Measurements from ENCODE around the gene NECAB2.

Gene NECAB2

DNA sequence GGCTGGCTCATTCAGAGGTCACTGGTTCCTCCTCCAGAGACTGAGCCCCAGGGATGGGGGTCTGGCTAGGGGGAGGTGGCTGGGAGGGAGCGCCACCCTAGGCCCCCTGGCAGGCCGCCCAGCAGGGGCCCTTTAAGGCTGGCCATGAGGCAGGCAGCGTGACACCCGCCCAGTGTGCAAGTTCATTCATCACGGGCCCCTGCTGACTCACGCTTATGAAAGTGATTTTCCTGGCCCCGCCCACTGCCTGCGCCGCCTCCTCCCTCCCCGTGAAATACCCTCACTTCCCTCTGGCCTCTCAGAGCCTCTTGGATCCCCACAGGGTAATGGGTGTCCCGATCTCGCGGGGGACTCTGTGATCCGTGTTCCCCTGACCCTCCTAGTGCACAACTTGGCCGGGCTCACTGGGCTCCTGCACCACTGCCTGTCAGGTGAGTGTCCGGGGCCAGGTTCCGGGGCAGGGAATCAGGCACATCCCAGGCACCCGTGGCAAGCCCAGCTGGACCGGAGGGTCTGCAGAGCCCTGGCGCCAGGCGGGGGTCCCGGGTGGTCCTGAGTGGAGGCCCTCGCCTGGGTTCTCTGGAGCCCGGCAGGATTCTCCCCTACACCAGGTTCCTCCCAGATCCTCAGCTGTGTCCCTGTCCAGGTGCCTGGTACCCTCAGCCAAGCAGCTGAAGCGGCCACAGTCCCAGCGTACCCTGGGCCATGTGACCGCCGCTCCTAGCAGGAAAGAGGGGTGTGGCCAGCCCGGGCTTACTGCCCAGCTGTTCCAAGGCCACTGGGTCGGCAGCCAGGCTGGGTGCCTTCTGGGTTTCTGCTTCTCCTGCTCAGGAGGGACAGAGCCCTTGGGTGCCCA lies 14.9 kb upstream of the NECAB2 start, which contains the start of gene OSGIN1:
OSGIN1 (plus strand) TSS at position 301 of the 856 bp plus-strand sequence. CDS start 4,432 bp downstream, outside the sequence.
- DNase-seq (ENCODE audit: low read depth in 3 of 3): peak; percentile 68 to 88 (median 76)

DNA sequence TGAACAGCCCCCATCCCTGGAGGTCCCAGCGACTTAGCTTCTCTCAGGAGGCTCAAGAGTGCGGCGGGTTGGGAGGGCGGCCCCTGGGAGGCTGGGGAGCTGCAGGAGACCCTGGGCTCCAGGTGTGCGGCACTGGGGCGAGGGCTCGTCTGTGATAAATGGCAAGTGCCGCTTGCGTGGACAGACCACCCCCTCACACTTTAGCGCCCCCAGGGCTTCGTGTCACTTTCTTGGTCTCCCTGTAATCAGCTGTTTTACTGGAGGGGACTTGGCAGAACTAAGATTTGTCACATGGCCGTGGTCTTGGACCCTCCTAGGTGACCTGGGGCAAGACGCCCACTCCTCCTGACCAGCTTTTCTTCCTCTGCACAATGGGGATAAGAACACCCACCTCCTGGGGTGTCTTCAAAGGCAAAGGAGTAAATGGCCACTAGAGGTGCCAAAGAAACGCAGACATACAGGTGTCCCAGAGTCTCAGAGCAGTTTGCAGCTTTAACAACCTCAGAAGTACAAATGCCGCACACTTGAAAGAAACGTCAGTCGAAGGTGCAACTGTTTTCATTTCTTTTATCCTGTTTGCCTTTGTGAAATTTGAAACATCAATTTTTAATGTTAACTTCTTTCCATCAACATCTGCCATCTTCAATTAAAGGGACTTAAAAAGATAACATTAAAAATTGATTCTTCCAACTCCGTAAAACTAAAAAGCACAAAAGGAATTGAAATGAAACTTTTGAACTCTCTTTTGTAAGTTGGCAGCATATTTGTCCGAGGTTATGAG lies 14.1 kb upstream of the NECAB2 start:
- no peak for DNase-seq (ENCODE audit: low read depth in 3 of 3)

DNA sequence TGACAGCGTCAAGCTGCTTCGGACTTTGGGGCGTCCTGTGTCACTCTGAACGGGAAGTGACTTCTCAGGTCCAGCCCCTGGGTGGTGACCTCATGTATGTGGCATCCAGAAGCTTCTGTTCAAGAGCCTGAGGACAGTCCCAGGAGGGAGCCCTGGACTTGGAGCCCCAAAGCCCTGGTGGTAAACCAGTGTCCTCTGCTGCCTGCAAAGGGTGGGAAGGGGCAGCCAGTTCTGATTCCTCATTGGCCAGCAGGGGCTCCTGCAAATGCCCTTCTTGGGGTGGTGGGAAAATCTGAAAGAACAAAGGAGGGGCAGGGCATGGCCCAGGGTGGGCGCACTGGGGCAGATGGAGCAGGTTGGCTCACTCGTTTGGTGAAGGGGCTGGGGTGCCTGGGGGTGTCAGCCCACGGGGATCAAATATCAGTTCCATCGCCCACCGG lies 13.4 kb upstream of the NECAB2 start:
- no peak for DNase-seq (ENCODE audit: low read depth in 3 of 3)

DNA sequence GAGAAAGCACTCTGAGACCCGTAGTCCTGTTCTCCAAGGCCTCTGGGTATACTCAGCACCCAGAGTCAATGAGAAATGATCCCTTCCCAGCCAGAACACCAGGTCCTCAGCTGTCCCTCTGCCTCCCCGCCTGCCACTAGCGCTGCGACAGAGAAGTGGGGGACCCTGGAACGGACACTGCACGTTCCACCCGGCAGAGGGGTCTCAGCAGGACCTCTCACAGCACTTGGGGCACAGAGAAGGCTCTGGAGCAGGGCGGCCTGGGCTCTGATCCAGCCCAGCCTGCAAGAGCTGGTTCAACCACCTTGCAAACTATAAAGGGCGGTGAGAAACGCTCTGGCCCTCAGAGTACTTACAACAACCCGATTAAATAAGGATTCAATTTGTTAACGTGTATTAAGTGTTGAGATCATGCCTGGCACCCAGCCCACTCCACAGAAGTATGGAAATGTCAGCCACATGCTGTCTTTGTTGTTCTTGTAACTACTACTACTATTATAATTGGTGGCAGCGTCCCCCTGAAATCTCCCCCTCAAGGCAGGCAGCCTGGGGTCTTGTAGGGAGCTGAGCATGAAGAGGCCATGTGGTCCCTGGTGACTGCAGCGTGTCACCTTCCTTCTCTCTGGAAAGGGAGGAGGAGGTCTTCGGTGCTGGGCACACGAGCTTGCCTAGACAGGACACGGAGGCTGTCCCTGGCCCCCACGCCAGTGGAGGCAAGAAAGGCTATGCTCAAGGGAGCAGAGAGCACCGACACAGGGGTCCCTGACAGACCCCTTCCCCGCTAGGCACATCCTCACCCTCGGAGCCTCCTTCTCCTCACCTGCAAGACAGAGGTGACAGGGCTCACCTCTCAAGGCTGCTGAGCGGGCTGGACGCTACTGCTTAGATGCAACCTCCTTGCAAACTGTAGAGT lies 12.6 kb upstream of the NECAB2 start:
- no peak for DNase-seq (ENCODE audit: low read depth in 3 of 3)

DNA sequence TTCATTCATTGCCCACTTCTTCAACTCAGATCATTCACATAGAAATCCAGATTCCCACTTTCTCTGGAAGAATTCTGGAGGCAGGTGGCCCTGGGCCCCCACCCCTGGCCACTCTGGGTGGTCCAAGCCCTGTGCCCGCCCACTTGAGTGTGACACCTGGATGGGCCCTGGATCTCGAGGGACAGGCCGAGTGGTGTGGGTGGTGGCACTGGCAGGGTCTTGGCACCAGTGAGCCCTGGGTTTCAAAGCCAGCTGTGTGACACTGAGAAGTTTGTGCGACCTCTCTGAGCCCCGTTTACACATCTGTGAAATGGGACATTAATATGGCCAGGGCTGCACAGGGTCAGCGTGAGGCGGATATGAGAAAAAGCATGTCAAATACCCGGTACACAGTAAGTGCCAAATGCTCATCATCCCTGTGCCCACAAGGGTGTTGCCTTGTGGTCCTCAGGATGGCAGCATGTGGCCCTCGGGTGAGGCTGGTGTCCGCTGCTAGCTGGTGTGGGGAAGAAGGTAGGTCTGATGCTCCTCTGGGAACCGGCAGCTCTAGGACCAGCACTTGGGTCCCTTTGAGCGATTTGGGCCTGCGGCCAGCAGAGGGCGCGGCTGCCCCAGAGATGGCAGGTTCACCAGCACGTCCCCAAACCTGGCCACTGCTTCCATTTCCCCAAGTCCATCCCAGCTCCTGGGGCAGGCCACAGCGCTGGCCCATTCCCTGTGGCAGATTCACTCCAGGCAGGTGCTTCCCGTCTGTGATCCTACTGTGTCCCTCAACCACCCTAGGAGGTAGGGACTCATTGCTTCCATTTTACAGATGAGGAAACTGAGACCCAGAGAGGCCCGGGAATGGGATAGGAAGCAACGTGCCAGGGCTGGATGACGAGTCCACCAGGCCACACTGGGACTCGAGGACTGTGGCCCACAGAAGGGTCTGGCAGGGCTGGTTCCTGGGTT lies 11.4 kb upstream of the NECAB2 start:
- peak; percentile 44 to 77 (median 49) for DNase-seq (ENCODE audit: low read depth in 3 of 3)

DNA sequence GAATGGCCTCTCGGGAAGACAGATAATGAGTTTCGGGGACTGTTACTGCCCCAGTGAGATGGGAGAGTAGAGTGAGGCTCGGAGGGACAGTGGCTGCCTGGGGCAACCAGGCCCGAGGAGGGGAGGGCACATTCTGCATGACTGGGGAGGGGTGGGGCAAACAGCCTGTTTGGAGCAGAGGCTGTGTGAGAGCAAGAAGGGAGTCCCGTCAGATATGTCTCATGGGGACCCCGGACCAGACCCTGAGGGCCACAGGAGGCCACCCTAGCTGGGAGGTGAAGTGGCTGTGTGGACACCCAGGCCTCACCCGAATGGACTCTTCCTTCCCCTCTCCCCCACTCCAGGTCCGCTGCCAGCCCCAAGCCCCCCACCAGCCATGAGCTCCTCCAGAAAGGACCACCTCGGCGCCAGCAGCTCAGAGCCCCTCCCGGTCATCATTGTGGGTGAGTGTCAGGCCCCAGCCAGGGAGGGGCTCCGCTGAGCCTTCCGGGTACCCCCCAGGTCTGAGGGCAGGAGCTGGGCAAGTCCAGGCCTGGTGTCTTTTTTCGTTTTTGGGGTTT lies 10.7 kb upstream of the NECAB2 start:
- no peak for DNase-seq (ENCODE audit: low read depth in 3 of 3)

DNA sequence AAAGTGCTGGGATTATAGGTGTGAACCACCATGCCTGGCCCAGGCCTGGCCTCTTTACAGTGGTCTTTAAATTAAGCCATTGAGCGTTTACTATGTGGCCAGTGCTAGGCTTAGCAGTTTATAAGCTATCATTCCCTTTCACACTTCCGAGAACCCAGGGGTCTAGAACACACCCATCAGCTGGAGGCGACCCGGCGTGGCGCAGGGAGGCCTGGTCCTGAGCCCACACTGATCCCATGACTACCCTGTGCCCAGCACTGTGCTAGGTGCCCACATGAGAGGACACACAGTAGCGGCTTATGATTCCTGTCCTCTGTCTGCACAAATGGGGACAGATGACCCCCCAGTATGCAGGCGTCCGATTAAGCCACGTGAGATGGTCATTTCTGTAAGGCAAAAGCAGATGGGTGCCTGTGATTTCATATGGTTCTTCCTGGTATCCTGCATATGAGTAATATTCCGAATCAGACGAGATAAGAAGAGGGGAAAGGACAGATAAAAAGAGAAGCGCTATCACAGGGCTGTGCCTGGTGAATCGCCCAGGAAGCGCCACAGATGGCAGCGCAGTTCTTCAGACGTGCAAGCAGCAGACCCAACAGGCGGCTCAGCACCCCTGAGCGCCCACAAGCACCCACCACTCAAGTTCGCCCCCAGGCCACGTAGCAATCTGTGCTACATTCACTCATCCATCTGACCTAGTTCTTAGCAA lies 9.8 kb upstream of the NECAB2 start:
- DNase-seq (ENCODE audit: low read depth in 3 of 3): no peak

DNA sequence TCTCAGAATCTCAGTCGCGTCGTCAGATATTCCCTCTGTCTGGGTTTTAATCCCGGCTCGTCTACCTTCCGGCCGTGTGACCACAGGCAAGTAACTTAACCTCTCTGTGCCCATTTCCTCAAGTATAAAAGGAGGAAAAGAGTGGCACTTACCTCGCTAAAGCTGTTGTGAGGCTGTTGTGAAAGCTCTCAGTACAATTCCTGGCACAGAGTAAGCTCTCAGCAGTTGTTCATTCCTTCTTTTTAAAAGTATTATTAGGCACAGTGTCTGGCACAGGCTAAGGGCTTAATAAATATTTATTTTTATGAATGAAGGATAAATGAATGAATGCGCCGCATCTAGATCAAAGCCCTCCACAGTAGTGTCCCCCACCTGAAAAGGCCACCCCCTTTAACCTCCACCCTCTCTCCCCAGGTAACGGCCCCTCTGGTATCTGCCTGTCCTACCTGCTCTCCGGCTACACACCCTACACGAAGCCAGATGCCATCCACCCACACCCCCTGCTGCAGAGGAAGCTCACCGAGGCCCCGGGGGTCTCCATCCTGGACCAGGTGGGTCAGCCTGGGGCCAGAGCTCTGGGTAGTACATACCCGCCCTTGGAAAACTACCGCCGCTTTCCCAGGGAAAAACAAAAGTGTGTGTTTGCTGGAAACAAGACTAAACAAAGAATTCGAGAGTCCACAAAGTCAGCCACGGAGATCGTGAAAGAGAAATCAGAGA lies 9.0 kb upstream of the NECAB2 start:
- DNase-seq (ENCODE audit: low read depth in 3 of 3): no peak

DNA sequence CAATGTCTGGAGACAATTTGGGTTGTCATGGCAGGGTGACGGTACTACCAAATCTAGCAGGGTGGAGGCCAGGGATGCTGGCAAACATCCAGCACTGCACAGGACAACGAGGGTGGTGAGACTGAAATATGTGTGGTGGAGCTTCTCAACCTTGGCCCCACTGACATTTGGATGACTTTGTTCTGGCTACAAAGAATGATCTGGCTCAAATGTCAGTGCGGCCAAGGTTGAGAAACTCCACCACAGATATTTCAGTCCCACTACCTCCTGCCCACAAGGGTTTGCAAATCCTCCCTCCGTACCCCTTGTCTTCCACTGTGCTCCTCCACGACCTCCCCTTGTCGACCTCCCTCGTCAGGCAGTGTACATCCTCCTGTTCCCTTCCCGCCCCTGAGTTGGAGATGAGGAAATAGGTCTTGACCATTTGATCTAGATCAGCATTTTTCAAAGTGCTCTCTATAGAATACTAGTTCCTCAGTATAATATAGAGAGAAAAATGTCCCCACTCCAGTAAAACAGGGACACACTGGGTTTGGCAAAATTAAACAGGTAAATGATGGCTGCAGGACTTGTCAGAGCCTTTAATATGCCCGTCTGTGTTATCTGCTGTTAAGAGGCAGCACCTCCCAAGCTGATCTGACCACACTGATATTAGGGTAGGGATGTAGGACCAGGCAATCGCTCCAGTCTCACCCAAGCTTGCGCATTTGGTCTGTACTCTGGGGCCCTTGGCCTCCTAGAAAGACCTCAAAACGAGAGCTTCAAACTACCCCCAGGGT lies 8.2 kb upstream of the NECAB2 start:
- DNase-seq (ENCODE audit: low read depth in 3 of 3): no peak

DNA sequence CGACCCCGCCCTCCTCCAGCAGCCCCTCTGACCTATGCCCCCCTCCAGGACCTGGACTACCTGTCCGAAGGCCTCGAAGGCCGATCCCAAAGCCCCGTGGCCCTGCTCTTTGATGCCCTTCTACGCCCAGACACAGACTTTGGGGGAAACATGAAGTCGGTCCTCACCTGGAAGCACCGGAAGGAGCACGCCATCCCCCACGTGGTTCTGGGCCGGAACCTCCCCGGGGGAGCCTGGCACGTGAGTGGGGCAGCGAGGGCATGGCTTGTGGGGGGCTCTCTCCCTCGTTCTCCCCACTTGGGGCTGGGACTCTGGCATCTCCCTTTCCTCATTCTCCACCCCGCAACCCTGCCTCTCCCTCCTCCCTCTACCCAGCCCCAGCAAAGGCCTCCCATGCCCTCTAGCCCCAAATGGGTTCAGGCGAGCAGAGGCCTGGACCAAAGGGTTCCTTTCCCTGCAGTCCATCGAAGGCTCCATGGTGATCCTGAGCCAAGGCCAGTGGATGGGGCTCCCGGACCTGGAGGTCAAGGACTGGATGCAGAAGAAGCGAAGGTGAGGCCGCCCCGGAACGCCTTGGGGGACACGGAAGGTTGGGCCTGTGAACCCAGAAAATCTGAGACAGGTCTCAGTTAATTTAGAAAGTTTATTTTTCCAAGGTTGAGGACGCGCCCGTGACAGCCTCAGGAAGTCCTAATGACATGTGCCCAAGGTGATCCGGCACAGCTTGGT lies 7.4 kb upstream of the NECAB2 start:
- no peak for DNase-seq (ENCODE audit: low read depth in 3 of 3)

DNA sequence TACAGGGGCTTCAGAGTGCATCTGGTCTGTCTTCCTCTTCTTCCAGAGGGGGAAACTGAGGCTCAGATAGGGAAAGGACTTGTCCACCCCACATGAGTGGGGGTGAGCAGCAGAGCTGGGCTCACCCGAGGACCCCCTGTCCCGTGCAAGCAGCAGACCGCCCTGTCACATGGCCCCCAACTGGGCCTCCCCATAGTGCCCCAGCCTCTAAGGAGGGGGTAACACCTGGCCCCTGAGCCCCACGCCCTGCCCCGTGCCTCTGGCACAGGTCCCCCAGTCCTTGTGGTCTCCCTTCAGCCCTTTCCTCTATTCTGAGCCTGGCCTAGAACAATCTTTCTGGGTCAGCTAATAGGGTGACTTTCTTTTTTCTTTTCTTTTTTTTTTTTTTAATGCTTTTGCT lies 6.5 kb upstream of the NECAB2 start:
- no peak for DNase-seq (ENCODE audit: low read depth in 3 of 3)

DNA sequence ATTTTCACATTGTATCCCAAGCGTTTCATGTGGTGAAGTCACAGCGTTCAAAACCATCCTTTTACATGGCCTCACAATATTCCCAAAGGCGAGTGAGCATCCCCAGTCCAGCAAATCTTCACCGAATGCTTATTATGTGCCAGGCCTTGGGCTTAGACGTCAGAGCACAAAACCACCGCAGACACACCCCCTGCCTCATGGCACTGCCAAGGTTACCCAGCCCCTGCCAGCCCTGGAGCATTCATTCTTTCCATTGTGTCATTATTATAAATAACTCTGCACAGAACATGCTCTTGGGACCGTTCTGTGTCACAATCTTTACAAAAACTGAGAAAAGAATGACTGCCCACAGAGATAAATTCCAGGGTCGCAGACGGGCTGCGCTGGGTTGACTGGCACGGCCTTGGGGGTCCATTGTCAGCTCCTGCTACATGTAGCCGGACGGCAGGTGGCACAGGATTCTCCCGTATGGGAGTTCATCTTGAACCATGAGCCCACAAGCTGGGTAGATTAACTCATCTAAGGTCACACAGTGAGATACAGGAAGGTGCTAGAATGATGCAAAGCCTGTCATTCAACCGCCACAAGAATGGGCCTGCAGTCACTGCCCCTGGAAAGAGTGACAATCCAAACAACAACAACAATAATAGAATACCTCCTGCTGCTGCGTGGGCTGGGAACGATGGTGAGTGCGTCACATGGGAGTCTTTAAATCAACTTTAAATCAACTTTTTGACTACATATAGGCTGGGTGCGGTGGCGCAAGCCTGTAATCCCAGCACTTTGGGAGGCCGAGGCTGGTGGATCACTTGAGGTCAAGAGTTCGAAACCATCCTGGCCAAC lies 4.5 kb upstream of the NECAB2 start:
- no peak for DNase-seq (ENCODE audit: low read depth in 3 of 3)

DNA sequence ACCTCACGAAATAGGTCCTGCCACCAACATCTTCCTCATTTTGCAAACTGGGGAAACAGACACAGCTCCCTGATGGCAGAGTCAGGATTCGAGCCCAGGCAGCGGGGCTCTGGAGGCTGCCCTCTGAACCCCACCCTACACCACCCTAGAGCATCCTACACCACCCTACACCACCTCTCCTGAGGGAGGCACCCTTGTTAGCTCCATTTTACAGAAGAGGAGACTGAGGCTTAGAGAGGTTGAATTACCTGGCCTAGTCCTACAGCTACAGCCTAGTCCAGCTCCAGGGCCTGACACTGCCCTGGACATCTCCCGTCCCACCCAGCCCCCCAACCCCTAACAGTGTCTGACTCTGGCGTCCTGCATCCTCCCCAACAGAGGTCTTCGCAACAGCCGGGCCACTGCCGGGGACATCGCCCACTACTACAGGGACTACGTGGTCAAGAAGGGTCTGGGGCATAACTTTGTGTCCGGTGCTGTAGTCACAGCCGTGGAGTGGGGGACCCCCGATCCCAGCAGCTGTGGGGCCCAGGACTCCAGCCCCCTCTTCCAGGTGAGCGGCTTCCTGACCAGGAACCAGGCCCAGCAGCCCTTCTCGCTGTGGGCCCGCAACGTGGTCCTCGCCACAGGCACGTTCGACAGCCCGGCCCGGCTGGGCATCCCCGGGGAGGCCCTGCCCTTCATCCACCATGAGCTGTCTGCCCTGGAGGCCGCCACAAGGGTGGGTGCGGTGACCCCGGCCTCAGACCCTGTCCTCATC lies 3.2 kb upstream of the NECAB2 start:
- DNase-seq (ENCODE audit: low read depth in 3 of 3): no peak

DNA sequence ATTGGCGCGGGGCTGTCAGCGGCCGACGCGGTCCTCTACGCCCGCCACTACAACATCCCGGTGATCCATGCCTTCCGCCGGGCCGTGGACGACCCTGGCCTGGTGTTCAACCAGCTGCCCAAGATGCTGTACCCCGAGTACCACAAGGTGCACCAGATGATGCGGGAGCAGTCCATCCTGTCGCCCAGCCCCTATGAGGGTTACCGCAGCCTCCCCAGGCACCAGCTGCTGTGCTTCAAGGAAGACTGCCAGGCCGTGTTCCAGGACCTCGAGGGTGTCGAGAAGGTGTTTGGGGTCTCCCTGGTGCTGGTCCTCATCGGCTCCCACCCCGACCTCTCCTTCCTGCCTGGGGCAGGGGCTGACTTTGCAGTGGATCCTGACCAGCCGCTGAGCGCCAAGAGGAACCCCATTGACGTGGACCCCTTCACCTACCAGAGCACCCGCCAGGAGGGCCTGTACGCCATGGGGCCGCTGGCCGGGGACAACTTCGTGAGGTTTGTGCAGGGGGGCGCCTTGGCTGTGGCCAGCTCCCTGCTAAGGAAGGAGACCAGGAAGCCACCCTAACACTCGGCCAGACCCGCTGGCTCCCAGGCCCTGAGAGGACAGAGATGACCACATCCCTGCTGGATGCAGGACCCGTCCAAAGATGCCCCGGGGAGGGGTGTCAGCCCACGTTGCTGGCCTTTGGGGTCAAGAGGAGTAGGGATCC lies 2.4 kb upstream of the NECAB2 start:
- DNase-seq (ENCODE audit: low read depth in 3 of 3): no peak

DNA sequence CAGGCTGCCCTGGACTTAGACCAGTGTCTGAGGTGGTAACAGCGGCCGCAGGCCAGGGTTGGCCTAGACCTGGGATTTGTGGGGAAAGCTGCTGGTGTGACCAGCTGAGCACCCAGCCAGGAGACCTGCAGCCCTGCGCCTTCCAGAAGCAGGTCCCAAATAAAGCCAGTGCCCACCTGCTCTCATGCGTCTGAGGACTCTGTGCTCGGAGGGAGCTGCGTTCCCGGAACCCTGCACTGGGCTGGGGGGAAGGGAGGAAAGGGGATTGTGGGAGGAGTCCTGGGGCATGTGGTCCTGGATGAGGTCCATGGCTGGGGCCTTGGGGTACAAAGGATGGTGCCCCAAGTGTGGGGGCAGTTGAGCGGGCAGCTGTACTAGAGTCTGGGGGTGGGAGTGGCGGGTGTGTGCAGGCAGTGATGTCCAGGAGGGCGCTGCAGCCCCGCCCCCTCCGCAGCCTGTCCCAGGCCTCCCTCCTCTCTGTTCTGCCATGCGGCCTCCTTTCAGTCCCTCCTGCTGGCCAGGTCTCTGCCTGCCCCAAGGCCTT lies 1.8 kb upstream of the NECAB2 start:
- DNase-seq (ENCODE audit: low read depth in 3 of 3): no peak

Data from stimulated activated CD4-positive, alpha-beta T cell treated with anti-CD3 and anti-CD28 coated beads, TNF-alpha, amount 100 ng/mL, for 24 hours (primary cell).